ENCODE measurements around the gene RIOK3.
"Not testable (repeated sequence)": the region's sequence is repeated elsewhere in the genome, so short reads cannot be mapped to it uniquely, and the experiment has no call there.

RIOK3 gene

DNA sequence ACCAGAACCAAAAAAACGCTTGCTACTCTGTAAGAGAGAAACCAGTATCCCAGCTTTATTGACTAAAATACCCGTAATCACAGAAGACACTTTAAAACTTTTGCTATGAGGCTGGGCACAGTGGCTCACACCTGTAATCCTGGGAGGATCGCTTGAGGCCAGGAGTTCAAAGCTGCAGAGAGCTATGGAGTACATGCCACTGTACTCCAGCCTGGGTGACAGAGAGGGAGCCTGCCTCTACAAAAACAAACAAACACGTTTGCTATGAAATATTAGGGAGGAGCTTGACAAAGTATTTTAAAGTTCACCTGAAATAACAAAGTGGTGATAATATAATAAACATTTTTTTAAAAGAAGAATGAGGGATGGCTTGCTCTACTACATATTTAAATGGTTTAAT lies 28.5 kb upstream of the RIOK3 start:
- peaks cover 10% of the 10 kb centered on the region for H3K9me3 ChIP-seq
- H3K4me2 ChIP-seq: no peak overlapping the region
- H3K4me3 ChIP-seq: no peak overlapping the region
- H3K9ac ChIP-seq: no peak overlapping the region
- no peak for TF ChIP-seq Cebpa-rat (IDR thresholded peaks at IDR 0.05)
- H4K20me1 ChIP-seq: no peaks in the 10 kb centered on the region
- H3K4me1 ChIP-seq: peaks cover 25% of the 10 kb centered on the region
- no peak overlapping the region for H3K27ac ChIP-seq
- no peaks in the 10 kb centered on the region for H3K27me3 ChIP-seq
- H3K36me3 ChIP-seq: peaks cover 14% of the 10 kb centered on the region

GRCh38 chr18:23428821-23429220 lies 24.3 kb upstream of the RIOK3 start:
- Histone ChIP-seq H4K20me1 (no peaks in the 10 kb centered on the region), H3K4me3 (no peak overlapping the region), H3K4me1 (peaks cover 3% of the 10 kb centered on the region), H3K27me3 (no peaks in the 10 kb centered on the region), H3K9ac (no peak overlapping the region), H3K9me3 (peaks cover 10% of the 10 kb centered on the region), H3K4me2 (no peak overlapping the region), H3K36me3 (peaks cover 14% of the 10 kb centered on the region), H3K27ac (no peak overlapping the region)
- TF ChIP-seq Cebpa-rat (IDR thresholded peaks at IDR 0.05): no peak

- not testable (repeated sequence) for H4K20me1 ChIP-seq, H3K9ac ChIP-seq, H3K27me3 ChIP-seq, H3K4me3 ChIP-seq, H3K4me1 ChIP-seq, H3K4me2 ChIP-seq, H3K27ac ChIP-seq
- Histone ChIP-seq H3K9me3 (peaks cover 10% of the 10 kb centered on the region), H3K36me3 (peaks cover 14% of the 10 kb centered on the region)
These were observed 23.5 kb upstream of the RIOK3 start for GRCh38 chr18:23429538-23429937.

DNA sequence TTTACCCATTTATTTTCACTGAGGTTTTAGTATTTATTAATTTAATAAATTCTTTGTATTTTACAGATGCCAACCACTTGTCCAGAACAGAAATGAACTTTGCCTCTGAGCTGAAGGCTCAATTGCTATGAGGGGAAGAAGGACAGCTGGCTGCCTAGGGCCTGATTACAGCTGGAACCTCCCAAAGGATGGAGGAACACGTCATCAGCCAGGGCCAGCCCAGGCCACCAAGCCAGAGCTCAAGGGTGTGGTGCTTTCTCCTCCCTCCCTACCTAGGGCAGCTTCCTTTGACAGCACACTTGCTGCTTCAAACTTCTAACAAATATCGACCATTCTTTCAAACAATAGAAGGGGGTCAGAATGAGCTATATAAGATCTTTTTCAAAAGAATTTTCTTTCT lies 19.7 kb upstream of the RIOK3 start:
- Histone ChIP-seq H3K27ac (no peak overlapping the region), H3K9ac (no peak overlapping the region), H3K9me3 (peaks cover 9% of the 10 kb centered on the region), H3K4me1 (peaks cover 13% of the 10 kb centered on the region), H3K4me3 (no peak overlapping the region), H3K4me2 (no peak overlapping the region), H3K36me3 (peaks cover 13% of the 10 kb centered on the region), H3K27me3 (no peaks in the 10 kb centered on the region), H4K20me1 (no peaks in the 10 kb centered on the region)
- no peak for TF ChIP-seq Cebpa-rat (IDR thresholded peaks at IDR 0.05)

GRCh38 chr18:23437357-23438045 lies 15.6 kb upstream of the RIOK3 start:
- peak overlapping the region; percentile 93 for H3K4me2 ChIP-seq
- H3K27me3 ChIP-seq: no peaks in the 10 kb centered on the region
- H3K9me3 ChIP-seq: no peaks in the 10 kb centered on the region
- H3K9ac ChIP-seq: peak overlapping the region; percentile 82
- H4K20me1 ChIP-seq: no peaks in the 10 kb centered on the region
- TF ChIP-seq Cebpa-rat (IDR thresholded peaks at IDR 0.05): no peak
- peaks cover 13% of the 10 kb centered on the region for H3K4me1 ChIP-seq
- H3K27ac ChIP-seq: peak overlapping the region; percentile 71
- peak overlapping the region; percentile 88 for H3K4me3 ChIP-seq
- no peaks in the 10 kb centered on the region for H3K36me3 ChIP-seq

DNA sequence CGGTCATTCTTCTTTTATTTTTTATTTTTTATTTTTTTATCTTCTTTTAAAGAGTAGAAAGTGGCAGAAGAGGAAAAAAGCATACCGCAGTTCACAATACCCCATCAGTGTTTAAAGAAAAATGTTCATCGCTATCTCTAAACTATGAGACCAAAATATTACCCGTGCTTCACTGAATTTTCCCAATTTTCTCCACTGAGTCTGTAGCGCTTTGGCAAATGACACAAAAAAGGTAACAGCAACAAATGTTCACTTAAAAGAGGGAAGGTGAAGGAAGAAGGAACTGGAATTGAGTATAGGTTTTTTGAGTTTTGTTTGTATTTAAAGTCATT lies 15.1 kb upstream of the RIOK3 start:
- H3K4me2 ChIP-seq: peak overlapping the region; percentile 93
- H3K27ac ChIP-seq: no peak overlapping the region
- no peaks in the 10 kb centered on the region for H4K20me1 ChIP-seq
- H3K4me3 ChIP-seq: peak overlapping the region; percentile 88
- no peaks in the 10 kb centered on the region for H3K36me3 ChIP-seq
- TF ChIP-seq Cebpa-rat (IDR thresholded peaks at IDR 0.05): no peak
- no peaks in the 10 kb centered on the region for H3K9me3 ChIP-seq
- no peaks in the 10 kb centered on the region for H3K27me3 ChIP-seq
- peaks cover 13% of the 10 kb centered on the region for H3K4me1 ChIP-seq
- H3K9ac ChIP-seq: peak overlapping the region; percentile 82

GRCh38 chr18:23438608-23439366 lies 14.3 kb upstream of the RIOK3 start:
- H3K4me1 ChIP-seq: peaks cover 13% of the 10 kb centered on the region
- peak overlapping the region; percentile 93; the same call in 1 of the 2 replicates for H3K4me2 ChIP-seq
- no peaks in the 10 kb centered on the region for H3K36me3 ChIP-seq
- no peak overlapping the region for H3K27ac ChIP-seq
- no peaks in the 10 kb centered on the region for H3K9me3 ChIP-seq
- no peaks in the 10 kb centered on the region for H3K27me3 ChIP-seq
- no peaks in the 10 kb centered on the region for H4K20me1 ChIP-seq
- TF ChIP-seq Cebpa-rat (IDR thresholded peaks at IDR 0.05): no peak
- no peak overlapping the region for H3K9ac ChIP-seq
- H3K4me3 ChIP-seq: no peak overlapping the region

GRCh38 chr18:23440131-23440530 lies 13.0 kb upstream of the RIOK3 start:
- Histone ChIP-seq H3K4me2 (no peak overlapping the region), H3K4me3 (no peak overlapping the region), H3K4me1 (peaks cover 13% of the 10 kb centered on the region), H3K27me3 (no peaks in the 10 kb centered on the region), H4K20me1 (no peaks in the 10 kb centered on the region), H3K36me3 (no peaks in the 10 kb centered on the region), H3K9me3 (no peaks in the 10 kb centered on the region), H3K27ac (no peak overlapping the region), H3K9ac (no peak overlapping the region)
- no peak for TF ChIP-seq Cebpa-rat (IDR thresholded peaks at IDR 0.05)

GRCh38 chr18:23442958-23443357 lies 10.1 kb upstream of the RIOK3 start:
- Histone ChIP-seq H3K4me1 (peaks cover 10% of the 10 kb centered on the region; the same call in 1 of the 2 replicates), H3K4me2 (no peak overlapping the region), H3K4me3 (no peak overlapping the region)

GRCh38 chr18:23448291-23448690 lies 4.8 kb upstream of the RIOK3 start:
- H3K9me3 ChIP-seq: no peaks in the 10 kb centered on the region

More at GRCh38 chr18:23442958-23443357, 10.1 kb upstream of the RIOK3 start:
- no peak overlapping the region for H3K27ac ChIP-seq
- no peak for TF ChIP-seq Cebpa-rat (IDR thresholded peaks at IDR 0.05)
- H3K9me3 ChIP-seq: no peaks in the 10 kb centered on the region
- H4K20me1 ChIP-seq: no peaks in the 10 kb centered on the region
- no peaks in the 10 kb centered on the region for H3K36me3 ChIP-seq
- H3K27me3 ChIP-seq: no peaks in the 10 kb centered on the region
- no peak overlapping the region for H3K9ac ChIP-seq

More at GRCh38 chr18:23448291-23448690, 4.8 kb upstream of the RIOK3 start:
- H3K27me3 ChIP-seq: no peaks in the 10 kb centered on the region
- H3K4me3 ChIP-seq: no peak overlapping the region
- H3K27ac ChIP-seq: no peak overlapping the region
- no peak for TF ChIP-seq Cebpa-rat (IDR thresholded peaks at IDR 0.05)
- H3K4me1 ChIP-seq: peaks cover 17% of the 10 kb centered on the region
- no peak overlapping the region for H3K9ac ChIP-seq
- peaks cover under 1% of the 10 kb centered on the region; the same call in 1 of the 2 replicates for H4K20me1 ChIP-seq
- no peaks in the 10 kb centered on the region for H3K36me3 ChIP-seq
- no peak overlapping the region for H3K4me2 ChIP-seq

All from BLaER1 (cell line).